Mesodermal cell (in vitro differentiated cells): ENCODE data around the gene CFAP126.
"Not testable (repeated sequence)": the region's sequence is repeated elsewhere in the genome, so short reads cannot be mapped to it uniquely, and the experiment has no call there.

Experiments used
- H3K27ac ChIP-seq: 2 replicates; pipeline ENCODE4 v1.7.0; 2013; ENCODE audit warnings: mild to moderate bottlenecking, low read depth, low read length, moderate library complexity; ENCODE audit not compliant: severe bottlenecking
- H3K36me3 ChIP-seq: 2 replicates; pipeline ENCODE4 v1.7.1; 2013; ENCODE audit warnings: mild to moderate bottlenecking, low read length, moderate library complexity; ENCODE audit not compliant: control insufficient read depth, insufficient read depth
- H3K4me1 ChIP-seq: one replicate; pipeline ENCODE4 v1.7.1; 2013; ENCODE audit warnings: mild to moderate bottlenecking, low read length; ENCODE audit not compliant: insufficient read depth, control insufficient read depth, poor library complexity, severe bottlenecking
- H3K4me3 ChIP-seq: 2 replicates; pipeline ENCODE4 v1.7.0; 2013; ENCODE audit warnings: low read length, control low read depth, mild to moderate bottlenecking; ENCODE audit not compliant: insufficient read depth, poor library complexity, severe bottlenecking; ENCODE audit errors: extremely low read depth
- H3K9me3 ChIP-seq: 2 replicates; pipeline ENCODE4 v1.7.1; 2013; ENCODE audit warnings: mild to moderate bottlenecking, low read length, moderate library complexity; ENCODE audit not compliant: control insufficient read depth
- WGBS, 2 experiments: methylation state at CpG; one replicate each; pipeline ENCODE4 v1.1.5; 2013; ENCODE audit warnings: missing lambda C conversion rate in 2 of 2; ENCODE audit not compliant: insufficient coverage in 2 of 2; 5-methylcytosine and 5-hydroxymethylcytosine counted together

The CFAP126 gene

DNA sequence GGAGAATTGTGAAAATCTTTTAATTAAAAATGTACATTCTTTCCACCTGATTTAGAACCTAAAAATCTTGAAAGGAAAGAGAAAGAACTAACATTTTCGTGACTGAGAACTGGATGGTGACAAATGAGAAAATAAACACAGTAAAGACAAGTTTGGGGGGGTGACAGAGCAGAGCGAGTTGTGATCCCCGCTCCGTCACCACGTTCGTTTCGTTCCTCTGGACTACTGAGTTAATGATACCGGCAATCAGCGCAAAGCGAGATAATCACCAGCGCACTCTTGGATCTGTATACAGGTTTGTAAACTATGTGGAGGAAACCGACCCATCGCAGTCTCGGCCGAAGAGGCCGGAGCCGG, 31.2 kb upstream of the CFAP126 start:
- Histone ChIP-seq H3K4me1 (no peaks in the 10 kb centered on the region), H3K27ac (peak overlapping the region; percentile 100), H3K9me3 (no peaks in the 10 kb centered on the region), H3K36me3 (no peaks in the 10 kb centered on the region), H3K4me3 (peak overlapping the region; percentile 75)
- WGBS, 2 experiments, result 58 to 61% methylated on average over 15 to 17 of the region's 17 CpGs

DNA sequence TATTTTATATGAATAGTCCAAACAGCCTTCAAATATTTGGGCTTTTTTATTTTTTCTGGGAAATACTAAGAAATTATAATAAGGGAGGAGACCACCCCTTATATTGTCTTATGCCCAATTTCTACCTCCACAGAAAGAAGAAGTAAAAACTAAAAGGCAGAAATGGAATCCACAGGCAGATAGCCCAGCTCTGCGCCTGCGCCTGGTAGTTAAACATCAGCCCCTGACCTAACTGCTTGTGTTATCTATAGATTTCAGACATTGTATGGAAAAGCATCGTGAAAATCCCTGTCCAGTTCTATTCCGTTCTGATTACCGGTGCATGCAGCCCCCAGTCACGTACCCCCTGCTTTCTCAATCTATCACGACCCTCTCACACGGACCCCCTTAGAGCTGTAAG, 29.4 kb upstream of the CFAP126 start:
- H3K27ac ChIP-seq, H3K4me1 ChIP-seq, H3K36me3 ChIP-seq, H3K4me3 ChIP-seq, H3K9me3 ChIP-seq: not testable (repeated sequence)
- 96 to 98% methylated on average over 7 to 8 of the region's 8 CpGs for WGBS, 2 experiments

DNA sequence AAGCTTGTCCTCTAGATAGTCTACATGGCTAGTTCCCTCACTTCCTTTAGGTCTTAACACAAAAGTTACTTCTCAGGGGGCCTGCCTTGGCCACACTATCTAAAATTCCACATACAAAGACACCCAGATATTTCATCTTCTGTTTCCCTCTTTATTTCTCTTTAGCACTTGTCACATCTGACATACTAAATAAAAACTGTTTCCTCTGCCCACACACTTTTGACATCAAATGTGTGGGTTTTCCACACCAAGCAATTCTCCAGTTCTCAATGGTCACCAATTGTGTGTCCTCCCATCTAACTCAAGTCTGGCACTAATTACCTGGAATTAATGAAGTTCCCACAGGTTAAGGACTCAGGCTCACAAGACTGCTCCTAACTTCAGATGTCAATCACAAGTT, 25.5 kb upstream of the CFAP126 start:
- no peaks in the 10 kb centered on the region for H3K36me3 ChIP-seq
- no peak overlapping the region for H3K4me3 ChIP-seq
- no peaks in the 10 kb centered on the region for H3K4me1 ChIP-seq
- no peak overlapping the region for H3K27ac ChIP-seq
- H3K9me3 ChIP-seq, result no peaks in the 10 kb centered on the region

DNA sequence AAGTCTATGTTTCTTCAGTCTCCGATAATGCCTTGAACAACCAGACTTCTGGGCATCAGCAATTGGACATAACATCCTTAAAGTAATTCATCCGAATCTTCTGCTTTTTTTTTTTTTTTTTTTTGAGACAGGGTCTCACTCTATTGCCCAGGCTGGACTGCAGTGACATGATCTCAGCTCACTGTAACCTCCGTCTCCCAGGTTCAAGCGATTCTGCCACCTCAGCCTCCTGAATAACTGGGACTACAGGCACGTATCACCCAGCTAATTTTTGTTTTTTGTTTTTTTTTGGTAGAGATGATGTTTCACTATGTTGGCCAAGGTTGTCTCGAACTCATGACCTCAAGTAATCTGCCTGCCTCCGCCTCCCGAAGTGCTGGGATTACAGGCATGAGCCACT, 23.9 kb upstream of the CFAP126 start:
- H3K36me3 ChIP-seq, result no peaks in the 10 kb centered on the region
- no peaks in the 10 kb centered on the region for H3K4me1 ChIP-seq
- no peak overlapping the region for H3K4me3 ChIP-seq
- H3K9me3 ChIP-seq, result no peaks in the 10 kb centered on the region
- 95 to 97% methylated on average over 6 to 7 of the region's 8 CpGs for WGBS, 2 experiments
- no peak overlapping the region for H3K27ac ChIP-seq

DNA sequence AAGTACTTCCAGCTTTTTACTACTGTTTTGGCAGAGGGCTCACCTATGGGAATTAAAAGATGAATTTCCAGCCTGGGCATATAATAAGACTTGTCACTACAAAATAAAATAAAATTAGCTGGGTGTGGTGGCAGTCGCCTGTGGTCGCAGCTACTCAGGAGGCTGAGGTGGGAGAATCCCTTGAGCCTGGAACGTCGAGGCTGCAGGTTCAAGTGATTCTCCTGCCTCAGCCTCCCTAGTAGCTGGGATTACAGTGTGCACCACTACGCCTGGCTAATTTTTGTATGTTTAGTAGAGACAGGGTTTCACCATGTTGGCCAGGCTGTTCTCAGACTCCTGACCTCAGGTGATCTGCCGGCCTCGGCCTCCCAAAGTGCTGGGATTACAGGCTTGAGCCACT, 23.5 kb upstream of the CFAP126 start:
- H3K4me1 ChIP-seq, H3K9me3 ChIP-seq, H3K27ac ChIP-seq, H3K4me3 ChIP-seq, H3K36me3 ChIP-seq: not testable (repeated sequence)
- WGBS, 2 experiments, result 93 to 95% methylated on average over 2 to 5 of the region's 7 CpGs

DNA sequence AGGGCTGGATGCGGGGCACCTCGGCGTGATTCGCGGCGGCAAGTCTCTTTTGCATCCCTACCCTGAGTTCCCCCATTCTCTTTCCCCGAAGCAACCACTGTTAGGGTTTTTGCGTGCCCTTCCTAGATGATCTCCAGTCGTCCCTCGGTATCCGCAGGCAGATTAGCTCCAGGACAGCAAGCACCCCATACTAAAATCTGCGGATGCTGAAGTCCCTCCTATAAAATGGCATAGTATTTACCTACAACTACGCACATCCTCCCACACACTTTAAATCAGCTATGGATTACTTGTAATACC, 22.8 kb upstream of the CFAP126 start:
- Histone ChIP-seq H3K9me3 (no peaks in the 10 kb centered on the region), H3K27ac (peak overlapping the region; percentile 50), H3K4me1 (no peaks in the 10 kb centered on the region), H3K36me3 (no peaks in the 10 kb centered on the region), H3K4me3 (peak overlapping the region; percentile 56)
- WGBS, 2 experiments, result 2 to 3% methylated on average over 11 of the region's 13 CpGs

DNA sequence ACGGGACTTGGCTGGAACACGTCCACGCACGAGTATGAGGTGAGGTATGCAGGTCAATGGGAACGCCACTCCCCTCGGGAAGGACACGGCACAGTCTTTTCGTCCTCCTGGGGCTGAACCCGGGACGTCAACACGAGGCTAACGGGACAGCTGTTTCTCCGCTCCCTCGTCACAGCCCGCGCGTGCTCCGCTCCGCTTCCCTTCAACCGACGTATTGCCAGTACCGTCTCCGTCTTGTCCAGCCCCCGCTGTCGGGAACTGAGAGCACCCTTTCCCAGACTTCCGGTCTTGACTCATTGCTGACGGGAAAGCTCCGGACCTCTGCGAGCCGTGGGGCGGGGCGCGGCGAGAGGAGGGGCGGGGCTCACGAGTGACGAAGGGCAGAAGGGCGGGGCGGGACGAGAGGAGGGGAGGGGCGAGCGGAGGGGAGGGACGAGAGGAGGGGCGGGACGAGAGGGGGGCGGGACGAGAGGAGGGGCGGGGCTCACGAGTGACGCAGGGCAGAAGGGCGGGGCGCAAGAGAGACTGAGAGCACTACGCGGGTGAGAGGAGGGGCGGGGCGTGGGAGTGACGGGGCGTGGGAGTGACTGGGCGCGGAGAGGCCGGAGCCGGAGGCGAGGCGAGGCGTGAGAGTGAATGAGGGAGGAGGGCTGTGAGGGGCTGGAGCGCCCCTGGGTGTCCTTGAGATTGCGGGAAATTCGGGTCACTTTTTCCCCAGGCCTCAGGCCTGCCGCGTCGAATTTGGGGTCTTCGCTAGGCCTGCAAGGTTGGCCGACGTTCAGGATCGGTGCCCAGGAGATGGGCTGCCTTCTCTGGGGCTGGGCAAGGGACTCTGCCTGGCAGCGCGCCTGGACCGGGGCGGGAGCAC, 22.2 kb upstream of the CFAP126 start:
- no peaks in the 10 kb centered on the region for H3K9me3 ChIP-seq
- no peaks in the 10 kb centered on the region for H3K36me3 ChIP-seq
- peak overlapping the region; percentile 89 for H3K27ac ChIP-seq
- peak overlapping the region; percentile 56 for H3K4me3 ChIP-seq
- no peaks in the 10 kb centered on the region for H3K4me1 ChIP-seq
- 0% methylated on average over 36 to 55 of the region's 79 CpGs for WGBS, 2 experiments

DNA sequence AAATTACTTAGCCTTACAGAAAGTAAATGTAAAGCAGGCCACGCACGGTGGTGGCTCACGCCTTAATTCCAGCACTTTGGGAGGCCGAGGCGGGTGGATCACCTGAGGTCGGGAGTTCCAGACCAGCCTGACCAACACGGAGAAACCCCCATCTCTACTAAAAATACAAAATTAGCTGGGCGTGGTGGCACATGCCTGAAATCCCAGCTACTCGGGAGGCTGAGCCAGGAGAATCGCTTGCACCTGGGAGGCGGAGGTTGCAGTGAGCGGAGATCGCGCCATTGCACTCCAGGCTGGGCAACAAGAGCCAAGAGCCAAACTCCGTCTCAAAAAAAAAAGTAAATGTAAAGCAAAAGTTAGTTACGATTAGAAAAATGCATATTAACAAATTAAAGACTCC, 21.5 kb upstream of the CFAP126 start:
- Histone ChIP-seq H3K27ac (peak overlapping the region; percentile 89), H3K4me3 (peak overlapping the region; percentile 56)
- not testable (repeated sequence) for H3K4me1 ChIP-seq, H3K9me3 ChIP-seq, H3K36me3 ChIP-seq
- 84 to 89% methylated on average over 12 to 13 of the region's 16 CpGs for WGBS, 2 experiments

DNA sequence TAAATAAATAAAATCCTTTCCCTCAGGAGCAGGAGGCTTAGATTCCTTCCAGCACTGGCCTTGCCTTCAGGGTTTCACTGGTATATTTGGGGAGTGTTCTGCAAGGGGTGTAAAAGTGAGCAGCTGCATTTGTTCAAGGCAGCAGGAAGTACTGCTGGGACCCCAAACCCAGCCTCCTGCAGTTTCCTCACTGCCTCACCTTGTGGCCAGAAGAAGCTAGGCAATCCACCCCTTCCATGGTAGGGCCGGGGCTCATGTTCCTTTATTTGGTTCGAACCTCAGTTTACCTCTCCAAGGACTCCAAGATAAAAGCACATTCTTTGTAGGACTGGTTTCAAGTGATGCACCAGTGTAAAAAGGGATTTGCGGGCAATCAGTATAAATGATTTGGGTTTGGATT, 21.0 kb upstream of the CFAP126 start:
- H3K4me3 ChIP-seq, result no peak overlapping the region
- H3K4me1 ChIP-seq, result no peaks in the 10 kb centered on the region
- 83 to 100% methylated on average over 1 to 3 of the region's 3 CpGs for WGBS, 2 experiments
- no peaks in the 10 kb centered on the region for H3K9me3 ChIP-seq
- H3K27ac ChIP-seq, result no peak overlapping the region
- no peaks in the 10 kb centered on the region for H3K36me3 ChIP-seq

DNA sequence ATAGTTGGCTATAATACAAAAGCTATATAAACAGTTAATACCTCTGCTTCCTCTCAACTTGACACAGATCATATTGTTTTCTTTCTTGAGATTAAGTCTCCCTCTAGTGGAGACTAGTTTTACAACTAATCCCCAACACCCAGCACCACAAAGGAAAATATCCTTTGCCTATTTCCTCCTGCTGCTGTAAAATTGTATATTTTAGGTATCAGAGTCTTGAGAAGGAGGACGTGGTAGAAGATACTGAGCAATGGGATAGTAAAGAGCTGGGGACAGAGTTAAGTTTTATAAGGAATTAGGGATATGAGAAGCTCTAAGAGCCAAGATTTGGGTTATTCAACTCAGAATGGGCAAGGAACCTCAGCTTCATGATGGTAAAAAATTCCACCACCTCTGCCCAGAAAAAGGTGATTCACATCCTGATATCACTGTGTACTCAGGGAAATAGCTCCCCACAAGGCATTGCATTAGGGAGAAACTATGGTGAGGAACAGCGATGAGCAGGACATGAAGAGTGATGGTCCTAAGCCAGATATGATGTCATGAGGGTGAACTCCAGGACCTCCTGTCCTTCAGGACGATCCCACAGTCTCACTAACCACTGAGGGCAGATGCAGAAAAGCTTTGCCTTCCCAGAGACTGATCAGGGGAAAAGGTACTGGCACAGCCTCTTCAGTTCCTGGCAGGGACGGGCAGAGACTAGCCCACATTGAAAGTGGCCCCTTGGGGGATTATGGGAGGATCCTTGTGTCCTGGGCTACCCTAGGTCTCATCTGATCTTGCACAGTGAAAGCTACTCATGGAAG, 14.7 kb upstream of the CFAP126 start:
- no peaks in the 10 kb centered on the region for H3K36me3 ChIP-seq
- H3K9me3 ChIP-seq, result no peaks in the 10 kb centered on the region
- H3K4me1 ChIP-seq, result no peaks in the 10 kb centered on the region
- H3K27ac ChIP-seq, result no peak overlapping the region
- H3K4me3 ChIP-seq, result no peak overlapping the region
- 62 to 63% methylated on average over 3 to 4 of the region's 4 CpGs for WGBS, 2 experiments

DNA sequence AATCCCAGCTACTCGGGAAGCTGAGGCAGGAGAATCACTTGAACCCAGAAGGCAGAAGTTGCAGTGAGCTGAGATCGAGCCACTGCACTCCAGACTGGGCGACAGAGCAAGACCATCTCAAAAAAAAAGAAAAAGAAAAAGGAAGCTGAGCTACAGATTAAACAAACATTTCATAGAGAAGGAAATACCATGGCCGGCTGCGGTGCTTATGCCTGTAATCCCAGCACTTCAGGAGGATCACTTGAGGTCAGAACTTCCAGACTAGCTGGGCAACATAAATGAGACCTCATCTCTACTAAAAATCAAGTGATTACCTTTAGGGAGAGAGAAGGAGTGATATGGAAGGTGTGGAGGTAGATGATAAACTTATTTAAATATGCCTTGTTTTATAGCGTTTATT, 14.0 kb upstream of the CFAP126 start:
- Histone ChIP-seq H3K27ac (no peak overlapping the region), H3K4me3 (no peak overlapping the region), H3K36me3 (no peaks in the 10 kb centered on the region), H3K4me1 (no peaks in the 10 kb centered on the region), H3K9me3 (no peaks in the 10 kb centered on the region)
- 78 to 94% methylated on average over 3 of the region's 6 CpGs for WGBS, 2 experiments
